ENCODE measurements around the gene LMTK2.
"Not testable (repeated sequence)": the region's sequence is repeated elsewhere in the genome, so short reads cannot be mapped to it uniquely, and the experiment has no call there.

The LMTK2 gene

DNA sequence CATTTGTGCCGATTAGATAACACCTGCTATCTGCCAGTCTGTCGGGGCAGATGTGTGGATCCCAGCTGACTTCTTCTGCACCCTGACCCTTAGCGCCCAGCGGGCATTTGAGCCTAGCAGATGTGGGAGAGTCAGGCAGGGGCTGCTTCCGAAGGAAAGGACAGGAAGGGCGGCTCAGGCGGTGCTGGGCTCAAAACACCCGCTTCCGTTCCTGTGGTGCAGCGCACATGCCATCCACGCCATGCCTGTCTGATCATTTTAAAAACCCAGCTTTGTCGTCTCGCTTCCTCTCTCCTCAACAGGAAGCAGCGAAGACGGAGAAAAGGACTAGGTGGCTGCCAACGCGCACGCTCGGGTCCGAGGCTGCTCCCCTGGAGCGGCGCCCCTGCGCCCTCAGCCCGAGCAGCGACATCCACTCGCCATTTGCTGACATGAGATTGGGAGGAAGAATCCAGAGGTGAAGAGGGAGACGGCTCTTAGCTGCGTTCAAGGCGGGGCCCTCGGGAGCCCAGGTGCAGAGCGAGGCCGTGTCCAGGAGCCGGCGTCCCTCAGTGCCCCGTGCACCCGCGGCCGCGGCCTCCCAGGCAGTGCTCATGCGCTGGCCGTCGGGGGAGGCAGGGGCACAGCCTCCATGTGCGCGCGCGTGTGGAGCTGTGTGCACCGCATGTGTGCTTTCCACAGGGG is 98.6 kb downstream of the LMTK2 start:
- no peak for DNase-seq

DNA sequence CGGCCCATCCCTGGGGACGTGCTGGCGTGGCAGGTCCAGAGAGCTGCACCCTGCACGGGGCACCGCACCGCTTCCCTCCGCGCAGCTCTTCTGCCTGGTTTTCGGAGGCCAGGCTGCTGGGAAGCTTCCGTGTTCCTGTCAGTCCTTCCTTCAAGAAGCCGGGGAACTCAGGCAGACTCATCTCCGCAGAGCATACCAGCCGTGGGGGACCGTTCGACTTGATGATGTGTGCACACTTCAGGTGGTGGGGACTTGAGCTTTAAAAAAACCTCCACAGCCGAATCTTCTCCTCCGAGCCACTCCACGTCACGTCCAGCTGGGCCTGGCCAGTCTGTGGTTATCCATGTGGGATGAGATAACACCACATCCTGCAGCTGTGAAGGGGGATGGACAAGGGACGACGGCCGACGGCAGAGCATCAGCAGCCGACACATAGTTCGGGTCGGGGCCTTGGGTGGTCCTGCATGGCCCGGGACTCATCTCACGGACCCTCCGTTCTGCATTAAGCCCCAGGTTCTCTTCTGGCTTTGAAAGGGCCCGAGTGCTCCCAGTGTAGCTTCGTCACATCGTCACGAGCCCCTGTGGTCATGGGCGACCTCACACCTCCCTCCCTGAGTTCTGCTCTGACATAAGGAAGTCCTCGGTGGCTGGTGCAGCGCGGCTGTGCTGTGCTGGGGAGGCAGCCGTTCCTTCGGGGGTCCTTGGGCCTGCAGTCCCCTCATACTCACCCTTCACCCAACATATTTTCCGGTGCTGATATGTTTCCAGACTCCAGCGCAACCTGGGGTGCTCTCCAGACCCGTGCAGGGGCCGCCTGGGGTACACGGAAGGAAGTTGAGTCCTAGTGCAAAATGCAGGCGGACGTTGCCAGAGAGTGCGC is 100.0 kb downstream of the LMTK2 start:
- no peak for DNase-seq

DNA sequence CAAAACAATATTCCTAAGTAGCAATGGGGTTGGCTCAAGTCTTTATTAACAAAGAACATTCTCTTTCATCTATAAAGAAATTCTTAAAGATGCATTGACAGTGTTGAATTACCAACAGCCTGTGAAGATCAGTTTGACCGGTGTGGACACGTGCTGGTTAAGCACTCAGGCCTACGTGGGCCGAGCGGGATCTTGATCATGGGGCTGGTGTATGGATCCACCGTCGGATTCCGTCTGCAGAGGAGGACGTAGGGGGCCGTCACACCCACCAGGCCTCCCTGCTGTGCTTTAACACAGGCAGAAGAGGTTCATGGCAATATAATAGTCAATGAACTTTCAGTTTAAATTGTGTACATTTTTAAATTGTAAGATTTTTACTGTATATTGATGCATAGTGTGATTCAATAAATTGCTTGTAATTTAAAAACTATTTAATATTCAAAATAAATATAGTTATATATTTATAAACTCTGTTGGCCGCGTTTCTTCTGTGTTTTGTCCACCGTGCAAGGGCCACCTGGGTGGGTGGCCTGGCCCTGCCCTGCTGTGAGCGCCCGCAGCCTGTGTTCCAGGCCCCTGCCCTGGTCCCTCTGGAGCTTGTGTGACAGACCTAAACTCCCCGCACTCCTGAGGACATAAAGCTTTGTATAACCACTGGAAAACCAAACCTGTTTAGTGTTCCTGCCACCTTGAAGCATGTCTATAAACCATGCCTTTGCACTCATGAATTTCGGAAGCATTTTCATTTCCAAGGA is 102.7 kb downstream of the LMTK2 start:
- DNase-seq, result no peak

DNA sequence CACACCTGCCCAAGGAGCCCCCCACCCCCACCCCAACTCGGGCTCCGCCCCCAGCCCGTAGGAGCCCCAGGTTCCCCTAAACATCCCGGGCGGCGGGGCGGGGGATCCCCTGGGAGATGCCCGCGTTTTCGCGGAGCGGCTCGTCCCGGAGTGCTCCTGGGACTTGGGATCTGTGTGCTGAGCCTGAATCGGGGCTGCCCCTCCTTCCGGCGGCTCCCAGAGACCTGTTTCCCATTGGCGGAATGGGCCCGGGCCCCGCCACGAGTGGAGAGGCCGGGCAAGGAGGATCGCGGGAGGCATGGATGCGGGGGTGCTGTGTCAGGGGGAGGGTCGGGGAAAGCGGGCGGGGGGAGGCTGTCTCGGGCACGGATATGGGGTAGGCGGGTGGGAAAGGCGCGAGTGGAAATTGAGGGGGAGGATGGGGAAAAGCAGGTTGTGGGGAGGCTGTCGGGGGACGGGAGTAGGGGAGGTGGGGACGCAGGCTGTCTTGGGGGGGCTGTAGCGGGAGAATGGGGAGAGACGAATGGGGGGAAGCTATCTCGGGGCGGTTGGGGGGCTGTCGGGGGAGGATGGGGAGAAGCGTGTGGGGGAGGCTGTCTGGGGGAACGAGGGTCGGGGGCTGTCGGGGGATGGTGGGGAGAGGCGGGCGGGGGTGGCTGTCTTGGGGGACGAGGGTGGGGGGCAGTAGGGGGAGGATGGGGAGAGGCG is 104.0 kb downstream of the LMTK2 start:
- no peak for DNase-seq

- DNase-seq, result peak; percentile 11
Measured at GRCh38 chr7:98211221-98211675, 104.6 kb downstream of the LMTK2 start, which contains the start of gene BHLHA15. BHLHA15 (plus strand) TSS chr7:98211439; CDS start chr7:98212310, 871 bp downstream.

- DNase-seq, result no peak
Measured at GRCh38 chr7:98211676-98212531, 105.2 kb downstream of the LMTK2 start.

GRCh38 chr7:98212532-98213041 is 105.9 kb downstream of the LMTK2 start:
- no peak for DNase-seq

DNA sequence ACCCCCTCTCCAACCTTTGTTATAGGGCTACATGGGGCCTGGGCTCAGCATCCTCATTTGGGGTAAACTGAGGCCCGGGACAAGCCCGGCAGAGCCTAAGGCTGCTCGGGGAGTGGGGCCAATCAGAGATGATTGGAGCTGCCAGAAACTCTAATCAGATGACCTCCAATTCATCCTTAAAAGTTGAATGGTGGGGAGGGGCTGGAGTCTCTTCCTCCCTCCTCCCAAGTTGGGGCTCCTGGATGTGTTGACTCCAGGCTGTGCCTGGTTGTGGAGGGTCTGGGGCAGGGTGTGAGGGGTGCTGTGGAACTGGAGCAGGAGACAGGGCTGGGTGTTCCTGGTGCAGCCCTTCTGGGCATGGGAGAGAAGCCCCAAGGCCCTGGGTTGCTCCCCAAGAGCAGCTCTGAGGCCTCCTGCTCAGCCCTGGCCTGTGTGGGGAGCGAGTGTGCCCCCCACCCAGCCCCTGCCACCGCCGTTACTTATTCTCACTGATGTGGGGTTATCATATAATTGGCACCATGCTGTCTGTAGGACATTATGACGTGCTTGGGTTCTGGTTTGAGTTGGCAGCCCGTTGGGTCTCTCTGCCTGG is 106.7 kb downstream of the LMTK2 start:
- no peak for DNase-seq

- DNase-seq, result no peak
Measured at GRCh38 chr7:98213888-98214810, 107.5 kb downstream of the LMTK2 start.

- no peak for DNase-seq
Measured at GRCh38 chr7:98214811-98215321, 108.2 kb downstream of the LMTK2 start.

GRCh38 chr7:98215561-98216495 is 109.2 kb downstream of the LMTK2 start:
- no peak for DNase-seq

- DNase-seq, result no peak
Measured at GRCh38 chr7:98216941-98217622, 110.4 kb downstream of the LMTK2 start.

DNA sequence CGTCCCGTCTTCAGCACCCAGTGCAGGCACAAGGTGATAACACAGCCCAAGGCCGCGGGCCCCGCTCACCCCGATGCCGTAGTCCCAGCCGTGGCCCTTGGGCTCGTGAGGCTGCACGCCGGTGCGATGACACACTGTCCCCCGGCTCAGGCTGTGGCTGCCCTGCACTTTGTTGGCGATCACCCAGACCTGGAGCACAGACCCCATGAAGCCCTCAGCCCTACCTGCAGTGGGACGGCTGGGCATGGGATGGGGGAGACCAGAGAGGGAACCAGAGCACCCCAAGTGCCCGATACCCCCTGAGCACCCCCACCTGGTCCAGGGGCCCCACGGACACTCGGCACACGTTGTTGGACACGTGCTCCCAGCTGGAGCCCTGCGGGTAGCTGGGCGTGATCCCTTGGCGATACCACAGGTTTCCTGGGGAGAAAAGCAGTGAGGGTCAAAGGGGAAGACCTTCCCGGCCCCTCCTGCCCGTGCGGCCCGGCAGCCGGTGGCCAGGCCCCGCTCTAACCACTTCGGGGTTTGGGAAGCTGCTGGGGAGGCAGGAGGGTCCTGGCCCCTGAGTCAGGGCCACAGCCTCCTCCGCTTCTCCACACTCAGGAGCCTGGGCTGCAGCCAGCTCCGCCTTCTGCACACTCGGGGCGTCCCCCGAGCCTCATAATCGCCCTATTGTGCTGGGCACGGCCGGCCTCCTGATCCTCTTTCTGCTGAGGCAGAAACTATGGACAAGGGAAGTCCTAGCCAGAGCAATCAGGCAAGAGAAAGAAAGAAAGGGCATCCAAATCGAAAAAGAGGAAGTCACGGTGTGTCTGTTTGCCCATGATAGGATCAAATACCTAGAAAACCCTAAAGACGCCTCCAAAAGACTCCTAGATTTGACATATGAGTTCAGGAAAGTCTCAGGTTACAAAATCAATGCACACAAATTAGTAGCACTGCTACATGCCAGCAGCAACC is 111.2 kb downstream of the LMTK2 start:
- no peak for DNase-seq

GRCh38 chr7:98219382-98219781 is 112.7 kb downstream of the LMTK2 start:
- DNase-seq, result not testable (repeated sequence)

DNA sequence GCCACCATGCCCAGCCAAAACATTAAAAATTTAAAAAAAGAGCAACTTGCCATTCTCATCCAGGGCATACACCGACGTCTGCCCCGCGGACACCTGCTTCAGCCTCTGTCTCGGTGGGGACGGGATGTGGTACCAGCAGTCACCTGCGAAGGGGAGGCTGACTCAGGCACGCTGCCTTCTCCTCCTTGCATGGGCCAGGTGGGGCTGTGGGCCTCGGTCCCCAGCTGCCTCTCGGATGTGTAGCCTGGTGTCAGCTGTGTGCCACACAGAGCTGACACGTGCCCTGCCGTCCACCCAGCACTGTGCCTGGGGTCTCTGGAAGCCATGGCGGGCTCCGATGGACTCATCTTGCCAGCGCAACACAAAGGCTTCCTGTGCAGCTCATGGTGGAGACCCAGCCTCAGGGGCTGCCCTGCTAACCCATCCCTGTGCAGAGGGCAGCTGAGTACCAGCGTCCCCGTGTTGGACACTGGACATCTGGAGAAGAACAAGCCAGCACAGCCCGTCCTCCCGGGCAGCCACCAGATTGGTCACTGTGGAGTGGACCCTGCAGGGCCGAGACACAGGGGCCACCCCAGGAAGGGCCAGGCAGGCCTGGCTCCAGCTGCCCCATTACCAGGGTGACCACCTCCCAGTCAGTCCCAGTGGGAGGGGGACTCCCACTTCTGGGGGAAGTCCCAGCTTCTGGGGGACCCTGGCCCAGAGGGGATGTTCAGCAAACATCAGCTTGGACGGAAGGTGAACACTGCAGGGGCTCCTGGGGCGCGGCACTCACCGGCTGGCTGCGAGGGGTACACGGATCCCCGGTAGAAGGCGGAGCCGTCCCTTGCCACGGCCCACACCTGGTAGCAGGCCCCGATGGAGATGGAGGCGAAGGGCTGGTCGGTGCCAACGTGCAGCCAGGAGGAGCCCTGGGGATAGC is 115.2 kb downstream of the LMTK2 start:
- DNase-seq, result no peak

Data from stimulated activated naive CD4-positive, alpha-beta T cell treated with Interleukin-2 at 50 U/mL for 16 hours (primary cell).